ENCODE results near the gene ABHD17A. TPM values are rescaled to one million over a fixed set of nuclear protein-coding genes. Genes with fewer than 3 reads are reported as not detected.

Gene ABHD17A
- total RNA-seq, 2 experiments from 2014 or later: 112 to 113 TPM

- no peak for DNase-seq
- no peaks in the 10 kb centered on the region for H3K27me3 Mint-ChIP-seq
- peaks cover 33% of the 10 kb centered on the region for H3K36me3 Mint-ChIP-seq (ENCODE audit: low read depth)
- CTCF ChIA-PET: interaction anchor here (0.7 kb wide), 1 partner anchor 33 kb away, joined by 5 read pairs; no protein-coding TSS in a partner anchor
- no peak for ATAC-seq
- no peak for TF ChIP-seq CTCF (IDR thresholded peaks at IDR 0.05)
- intact Hi-C loops (cut with micrococcal nuclease): no loop called here
- no peaks in the 10 kb centered on the region for H3K9me3 Mint-ChIP-seq
- no peak overlapping the region for H3K4me3 Mint-ChIP-seq
- POLR2A ChIA-PET: no interaction called here
- peaks cover 27% of the 10 kb centered on the region for H3K4me1 Mint-ChIP-seq (ENCODE audit: low read depth)
- H3K27ac Mint-ChIP-seq: no peak overlapping the region
Measured at GRCh38 chr19:1871140-1871597, 14.1 kb downstream of the ABHD17A start.

- Mint-ChIP-seq H3K4me3 (no peak overlapping the region), H3K36me3 (ENCODE audit: low read depth) (peaks cover 20% of the 10 kb centered on the region), H3K27ac (peak overlapping the region; percentile 34), H3K9me3 (no peaks in the 10 kb centered on the region), H3K4me1 (ENCODE audit: low read depth) (peaks cover 21% of the 10 kb centered on the region), H3K27me3 (no peaks in the 10 kb centered on the region)
- DNase-seq (no peak), ATAC-seq (no peak)
- intact Hi-C loops (cut with micrococcal nuclease): no loop called here
- TF ChIP-seq CTCF (IDR thresholded peaks at IDR 0.05): no peak
- ChIA-PET CTCF (interaction anchor here (1.0 to 1.7 kb wide), 3 partner anchors 31 to 70 kb away, joined by 3 to 5 read pairs (median 5); no protein-coding TSS in a partner anchor), POLR2A (interaction anchor here (0.7 to 1.3 kb wide), 2 partner anchors 13 to 47 kb away, joined by 3 read pairs; no protein-coding TSS in a partner anchor)
Measured at GRCh38 chr19:1868971-1869370, 16.3 kb downstream of the ABHD17A start.

GRCh38 chr19:1867349-1867724 is 18.0 kb downstream of the ABHD17A start:
- H3K9me3 Mint-ChIP-seq: no peaks in the 10 kb centered on the region
- no peak overlapping the region for H3K27ac Mint-ChIP-seq
- ATAC-seq (no peak), DNase-seq (no peak)
- H3K36me3 Mint-ChIP-seq (ENCODE audit: low read depth): peaks cover 14% of the 10 kb centered on the region
- H3K27me3 Mint-ChIP-seq: no peaks in the 10 kb centered on the region
- H3K4me3 Mint-ChIP-seq: no peak overlapping the region
- intact Hi-C loops (cut with micrococcal nuclease): no loop called here
- TF ChIP-seq CTCF (IDR thresholded peaks at IDR 0.05): no peak
- ChIA-PET POLR2A (interaction anchor here (1.3 to 4.0 kb wide), 2 partner anchors 8 to 15 kb away, joined by 3 to 39 read pairs; no protein-coding TSS in a partner anchor), CTCF (no interaction called here)
- peaks cover 12% of the 10 kb centered on the region for H3K4me1 Mint-ChIP-seq (ENCODE audit: low read depth)

GRCh38 chr19:1866693-1867348 is 18.5 kb downstream of the ABHD17A start:
- Mint-ChIP-seq H3K27me3 (no peaks in the 10 kb centered on the region), H3K4me1 (ENCODE audit: low read depth) (peaks cover 12% of the 10 kb centered on the region), H3K36me3 (ENCODE audit: low read depth) (peaks cover 18% of the 10 kb centered on the region), H3K4me3 (no peak overlapping the region), H3K9me3 (no peaks in the 10 kb centered on the region), H3K27ac (peak overlapping the region; percentile 43)
- ChIA-PET POLR2A (interaction anchor here (0.9 to 4.0 kb wide), 3 partner anchors 9 to 31 kb away, joined by 3 to 39 read pairs (median 4); no protein-coding TSS in a partner anchor), CTCF (interaction anchor here (1.1 kb wide), 1 partner anchor 30 kb away, joined by 3 read pairs; no protein-coding TSS in a partner anchor)
- no peak for ATAC-seq
- TF ChIP-seq CTCF (IDR thresholded peaks at IDR 0.05): no peak
- DNase-seq: no peak
- intact Hi-C loops (cut with micrococcal nuclease): no loop called here

Data from activated CD8-positive, alpha-beta T cell treated with anti-CD3 and anti-CD28 coated beads for 36 hours (primary cell).